GM12891 (cell line): Measurements from ENCODE around the gene PLA2G1B.

Source experiments
- PAX5 ChIP-seq: IDR thresholded peaks from 2 replicates; pipeline ENCODE4 v1.6.1; 2011; ENCODE audit warnings: low read length, moderate library complexity, mild to moderate bottlenecking; ENCODE audit not compliant: insufficient read depth, severe bottlenecking
- POLR2A ChIP-seq: IDR thresholded peaks from 2 replicates; pipeline ENCODE4 v1.6.1; 2011; ENCODE audit warnings: low read depth, low read length, control low read depth
- POLR2AphosphoS5 ChIP-seq: IDR thresholded peaks from 2 replicates; pipeline ENCODE4 v1.6.1; 2011; ENCODE audit warnings: low read depth, low read length, control low read depth
- POU2F2 ChIP-seq: IDR thresholded peaks from 2 replicates; pipeline ENCODE4 v1.6.1; 2011; ENCODE audit warnings: low read depth, mild to moderate bottlenecking, control low read depth, low read length, moderate library complexity
- SPI1 ChIP-seq: IDR thresholded peaks from 2 replicates; pipeline ENCODE4 v1.6.1; 2011; ENCODE audit warnings: low read depth, low read length, control low read depth
- TAF1 ChIP-seq: IDR thresholded peaks from 2 replicates; pipeline ENCODE4 v1.6.1; 2011; ENCODE audit warnings: low read depth, low read length, control low read depth

GRCh38 chr12:120373683-120374082 is 46.1 kb upstream of the PLA2G1B start:
- TF ChIP-seq POLR2A: no peak
- TF ChIP-seq POLR2AphosphoS5: no peak
- TF ChIP-seq TAF1: no peak
- no peak for TF ChIP-seq PAX5
- no peak for TF ChIP-seq SPI1
- no peak for TF ChIP-seq POU2F2
